GM19035 (cell line): ENCODE measurements around the gene ADPRHL1.

ENCODE experiments used
- ATAC-seq: cut with Tn5 transposase; IDR thresholded peaks from one replicate; pipeline ENCODE4 v1.9.1; 2021; ENCODE audit not compliant: unreplicated experiment

ADPRHL1 gene

DNA sequence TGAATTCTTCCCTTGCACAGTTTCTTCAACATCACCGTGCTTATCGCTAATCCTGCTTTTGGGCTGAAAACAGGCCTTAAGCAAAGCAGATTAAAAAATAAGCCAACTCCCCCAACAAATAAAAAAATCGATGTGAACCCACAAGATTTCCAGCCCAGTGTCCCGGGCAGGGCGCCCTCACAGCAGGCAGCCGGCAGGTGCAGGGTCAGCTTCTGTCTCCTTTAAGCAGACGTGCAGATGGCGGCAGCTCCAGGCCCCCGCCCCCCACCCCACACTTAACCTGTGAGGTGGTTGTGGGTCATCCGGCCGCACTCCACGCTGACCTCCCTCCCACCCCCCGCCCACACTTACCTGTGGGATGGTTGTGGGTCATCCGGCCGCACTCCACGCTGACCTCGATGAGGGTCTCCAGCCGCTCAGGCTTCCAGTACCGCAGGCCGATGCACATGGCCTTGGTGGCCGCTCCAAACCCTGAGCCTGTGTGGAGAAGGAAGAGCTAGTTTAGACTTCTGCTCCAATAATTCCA lies 19.8 kb downstream of the ADPRHL1 start:
- ATAC-seq: no peak

DNA sequence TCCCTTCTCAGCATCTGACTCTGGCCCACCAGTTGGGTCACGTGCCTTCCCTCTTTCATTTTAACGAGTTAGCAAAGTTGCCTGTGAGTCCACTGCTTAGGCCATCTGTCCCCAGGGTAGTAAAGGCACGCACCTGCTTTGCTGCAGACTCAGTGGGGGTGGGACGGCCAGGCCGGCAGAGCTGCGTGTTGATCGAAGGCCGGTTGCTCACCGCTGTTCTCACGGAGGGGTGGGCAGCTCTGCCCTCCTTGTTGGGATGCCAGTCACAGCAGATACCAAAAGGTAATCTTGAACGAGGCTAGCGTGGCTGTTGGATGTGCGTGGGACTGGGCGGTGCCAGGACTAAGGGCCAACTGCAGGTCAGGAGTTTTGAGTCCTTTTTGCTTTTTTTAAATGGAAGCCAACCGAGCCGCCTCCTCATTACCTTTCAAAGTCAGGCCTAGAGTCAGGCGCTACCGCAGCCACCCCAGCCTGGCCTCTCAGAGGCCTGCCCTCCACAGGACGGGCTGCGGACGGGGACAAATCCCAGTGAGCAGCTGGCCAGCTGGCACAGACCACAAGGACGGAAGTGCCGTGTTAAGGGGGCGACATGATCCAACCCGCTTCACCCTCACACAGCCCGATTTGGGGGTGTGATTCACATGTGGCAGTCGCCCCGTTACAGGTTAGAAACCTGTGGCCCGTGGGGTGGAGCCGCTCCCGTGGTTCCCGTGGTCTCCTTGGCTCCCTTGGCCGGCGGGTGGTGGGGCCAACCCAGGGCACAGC lies 20.6 kb downstream of the ADPRHL1 start:
- ATAC-seq: no peak

DNA sequence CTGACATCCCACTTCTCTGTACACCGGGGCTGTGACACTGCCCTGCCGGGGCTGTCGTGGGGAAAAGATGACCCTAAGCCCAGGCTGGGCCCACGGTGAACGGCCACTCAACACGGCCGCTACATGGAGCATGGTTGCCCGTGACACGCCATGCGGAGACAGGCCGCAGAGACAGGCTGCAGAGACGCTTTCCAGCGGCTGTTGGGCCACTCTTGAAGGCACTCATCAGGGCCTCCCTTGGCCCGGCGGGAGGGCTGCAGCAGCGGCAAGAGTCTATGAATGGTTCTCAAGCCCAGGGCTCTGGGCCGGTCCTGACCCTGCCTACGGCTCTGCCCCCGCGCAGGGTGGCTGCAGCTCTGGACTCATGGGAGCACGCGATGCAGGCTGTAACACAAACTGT lies 22.1 kb downstream of the ADPRHL1 start:
- no peak for ATAC-seq

DNA sequence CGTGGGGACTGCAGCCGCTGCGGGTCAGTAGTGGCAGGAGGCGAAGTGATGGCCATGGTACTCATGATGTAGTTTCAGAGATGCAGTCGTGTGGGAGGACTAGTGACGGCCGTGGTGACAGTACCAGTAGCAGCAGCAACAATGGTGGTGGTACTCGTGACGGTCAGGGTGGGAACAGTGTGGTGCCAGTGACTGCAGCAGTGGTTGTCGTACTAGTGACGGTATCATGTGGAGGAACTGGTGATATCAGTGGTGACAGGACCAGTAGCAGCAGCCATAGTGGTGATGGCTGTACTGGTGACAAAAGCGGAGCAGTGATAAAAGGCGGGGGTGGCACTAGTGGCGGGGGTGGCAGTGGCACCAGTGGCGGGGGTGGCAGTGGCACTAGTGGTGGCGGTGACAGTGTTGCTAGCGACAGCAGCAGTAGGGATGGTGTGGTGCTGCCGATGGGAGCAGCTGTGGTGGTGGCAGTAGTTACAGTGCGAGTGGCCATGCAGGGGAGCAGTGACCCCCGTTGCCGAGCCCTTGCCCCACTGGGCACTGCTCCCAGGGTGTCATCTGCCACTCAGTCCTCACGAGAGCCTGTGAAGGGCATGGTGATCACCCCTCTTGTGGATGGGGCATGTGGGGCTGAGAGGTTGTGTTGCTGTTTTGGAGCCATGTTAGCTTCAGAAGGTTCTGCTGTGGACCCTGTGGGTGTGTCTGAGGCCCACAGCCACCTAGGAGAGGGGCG lies 22.7 kb downstream of the ADPRHL1 start:
- ATAC-seq: no peak

- ATAC-seq: no peak
Observed at GRCh38 chr13:113429608-113429985, 23.7 kb downstream of the ADPRHL1 start.

DNA sequence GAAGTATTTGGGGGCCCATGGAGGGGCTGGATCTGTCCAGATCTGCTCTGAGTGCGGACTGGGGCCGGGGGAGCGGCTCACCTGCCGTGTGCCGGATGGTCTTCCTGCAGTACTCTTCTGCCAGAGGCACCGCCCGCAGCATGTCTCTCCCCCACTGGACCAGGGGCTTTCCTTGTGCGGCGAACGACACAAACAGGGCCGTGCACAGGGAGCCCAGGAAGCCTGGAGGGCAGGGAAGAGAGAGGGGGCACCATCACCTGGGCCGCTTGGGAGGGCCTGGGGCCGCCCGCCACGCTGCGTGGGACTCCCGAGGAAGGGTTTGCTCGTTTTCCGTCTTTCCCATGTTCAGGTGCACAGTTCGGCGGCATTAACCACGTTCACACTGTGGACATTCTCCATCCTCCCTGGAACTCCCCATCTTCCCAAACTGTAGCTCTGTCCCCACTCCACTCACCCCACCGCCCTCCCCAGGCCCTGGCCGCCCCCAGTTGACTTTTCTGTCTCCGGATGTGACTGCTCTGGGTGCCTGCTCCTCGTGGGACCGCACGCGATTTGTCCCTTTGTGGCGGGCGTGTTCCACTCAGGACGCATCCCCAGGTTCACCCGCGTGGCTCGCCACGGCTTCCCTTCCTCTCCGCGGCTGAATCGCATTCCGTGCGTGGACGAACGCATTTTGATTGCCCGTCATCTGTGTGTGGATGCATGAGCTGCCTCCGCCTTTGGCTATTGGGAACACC lies 24.2 kb downstream of the ADPRHL1 start:
- ATAC-seq: no peak

- no peak for ATAC-seq
Observed at GRCh38 chr13:113428469-113428865, 24.8 kb downstream of the ADPRHL1 start.

DNA sequence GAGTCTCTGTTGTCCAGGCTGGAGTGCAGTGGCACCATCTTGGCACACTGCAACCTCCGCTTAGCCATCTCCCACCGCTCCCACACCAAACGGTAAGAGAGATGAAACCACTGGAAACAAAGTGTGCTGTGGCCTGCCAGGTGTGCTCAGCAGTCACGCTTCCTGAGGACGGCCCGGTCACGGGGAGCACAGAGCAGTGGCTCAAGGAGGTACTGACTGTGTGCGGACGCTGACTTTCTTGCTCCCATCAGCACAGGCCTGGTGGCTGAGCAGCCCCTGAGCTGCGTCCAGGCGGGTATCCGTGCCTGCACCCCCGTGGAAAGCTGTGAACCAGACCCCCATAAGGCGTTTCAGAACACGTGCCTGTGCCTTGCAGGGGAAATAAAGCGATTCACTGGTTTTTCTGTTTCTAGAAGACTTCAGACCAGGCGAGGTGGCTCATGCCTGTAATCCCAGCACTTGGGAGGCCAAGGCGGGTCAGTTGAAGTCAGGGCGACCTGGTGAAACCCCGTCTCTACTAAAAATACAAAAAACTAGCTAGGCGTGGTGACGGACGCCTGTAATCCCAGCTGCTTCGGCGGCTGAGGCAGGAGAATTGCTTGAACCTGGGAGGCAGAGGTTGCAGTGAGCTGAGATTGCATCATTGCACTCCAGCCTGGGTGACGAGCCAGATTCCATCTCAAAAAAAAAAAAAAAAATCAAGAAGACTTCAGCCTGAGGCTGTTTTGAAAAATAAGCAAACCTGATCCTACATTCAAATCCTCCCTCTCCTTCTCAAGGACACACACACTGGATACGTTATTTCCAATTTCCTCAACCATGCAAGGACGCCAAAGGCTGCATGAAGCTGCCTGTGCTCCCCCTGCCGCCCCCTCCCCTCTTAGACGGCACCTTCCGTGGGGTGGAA lies 25.5 kb downstream of the ADPRHL1 start:
- no peak for ATAC-seq

GRCh38 chr13:113426591-113426986 lies 26.7 kb downstream of the ADPRHL1 start:
- no peak for ATAC-seq

DNA sequence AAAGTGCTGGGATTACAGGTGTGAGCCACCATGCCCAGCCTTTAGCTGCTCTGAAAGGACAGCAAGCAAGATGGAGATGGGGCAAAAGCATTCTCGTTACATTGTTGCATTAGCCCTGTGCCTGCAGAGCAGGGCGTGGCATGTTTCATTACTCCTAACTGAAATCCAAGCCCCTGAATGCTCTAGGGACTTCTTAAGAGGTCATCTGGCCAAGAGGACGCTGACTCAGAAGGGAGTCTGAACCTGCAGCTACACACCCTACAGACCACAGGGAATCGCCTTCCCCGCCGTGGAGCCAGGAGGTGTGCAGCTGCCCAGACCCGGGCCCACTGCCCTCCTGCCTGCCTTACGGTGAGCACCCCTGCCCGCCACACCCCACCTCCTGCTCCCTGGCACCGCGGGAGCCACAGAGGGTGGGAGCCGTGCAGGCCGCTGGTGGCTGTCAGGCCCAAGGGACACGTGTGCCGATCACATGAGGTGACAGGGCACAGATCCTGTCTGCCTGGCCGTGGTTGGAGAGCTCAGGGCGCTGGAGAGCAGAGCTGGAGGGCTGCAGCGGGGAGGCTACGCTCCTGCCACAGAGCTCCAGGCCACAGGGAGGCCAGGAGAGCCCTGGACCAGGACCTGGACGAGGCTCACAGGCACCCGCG lies 27.2 kb downstream of the ADPRHL1 start:
- no peak for ATAC-seq

GRCh38 chr13:113423520-113424163 lies 29.6 kb downstream of the ADPRHL1 start:
- ATAC-seq: no peak

GRCh38 chr13:113422807-113423519 lies 30.3 kb downstream of the ADPRHL1 start:
- no peak for ATAC-seq

DNA sequence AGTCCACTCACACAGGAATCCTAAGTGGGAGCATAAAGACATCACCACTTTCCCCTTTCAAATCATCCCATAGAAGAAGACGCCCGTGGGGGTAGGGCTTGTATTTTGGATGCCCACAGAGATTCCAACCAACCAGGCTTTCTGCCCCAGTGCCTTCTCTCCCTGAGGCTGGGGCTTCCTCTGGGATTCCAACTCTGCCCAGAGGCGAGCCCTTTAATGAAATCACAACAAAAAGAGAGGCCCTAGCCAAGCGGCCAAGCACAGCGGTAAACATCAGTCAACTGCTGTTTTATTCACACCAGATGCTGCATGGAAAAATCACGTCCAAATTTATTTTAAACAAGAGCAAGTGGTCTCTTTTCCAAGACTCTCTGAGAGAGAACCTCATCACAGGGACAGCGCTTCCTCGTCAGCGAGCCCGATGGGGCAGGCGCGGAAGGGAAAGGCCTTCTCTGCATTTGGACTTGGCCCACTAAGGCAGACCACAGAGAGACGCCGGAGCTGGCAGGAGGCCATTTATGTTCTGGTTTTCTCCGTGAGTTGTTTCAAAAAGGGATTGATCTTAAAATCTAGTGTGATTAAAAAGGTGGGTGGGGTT lies 31.5 kb downstream of the ADPRHL1 start:
- no peak for ATAC-seq

DNA sequence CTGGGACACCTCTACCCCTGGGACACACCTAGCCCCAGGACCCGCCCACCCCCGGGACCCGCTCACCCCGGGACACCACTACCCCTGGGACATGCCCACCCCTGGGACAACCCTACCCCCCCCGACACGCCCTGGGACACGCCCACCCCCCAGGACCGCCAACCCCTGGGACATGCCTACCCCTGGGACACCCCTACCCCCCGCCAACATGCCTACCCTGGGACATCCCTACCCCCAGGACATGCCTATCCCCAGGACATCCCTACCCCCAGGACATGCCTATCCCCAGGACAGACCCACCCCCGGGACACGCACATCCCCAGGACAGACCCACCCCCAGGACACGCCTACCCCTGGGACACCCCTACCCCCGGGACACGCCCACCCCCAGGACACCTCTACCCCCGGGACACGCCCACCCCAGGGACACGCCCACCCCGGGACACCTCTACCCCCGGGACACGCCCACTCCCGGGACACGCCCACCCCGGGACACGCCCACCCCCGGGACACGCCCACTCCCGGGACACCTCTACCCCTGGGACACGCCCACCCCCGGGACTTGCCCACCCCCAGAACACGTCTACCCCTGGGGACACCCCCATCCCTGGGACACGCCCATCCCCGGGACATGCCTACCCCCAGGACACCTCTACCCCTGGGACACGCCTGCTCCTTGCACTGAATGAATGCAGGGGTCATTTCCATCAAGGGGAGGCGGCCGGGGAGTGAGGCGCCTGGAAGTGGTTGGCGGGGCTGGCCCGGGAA lies 32.3 kb downstream of the ADPRHL1 start:
- no peak for ATAC-seq

- ATAC-seq: no peak
Observed at GRCh38 chr13:113420232-113420631, 33.1 kb downstream of the ADPRHL1 start.

DNA sequence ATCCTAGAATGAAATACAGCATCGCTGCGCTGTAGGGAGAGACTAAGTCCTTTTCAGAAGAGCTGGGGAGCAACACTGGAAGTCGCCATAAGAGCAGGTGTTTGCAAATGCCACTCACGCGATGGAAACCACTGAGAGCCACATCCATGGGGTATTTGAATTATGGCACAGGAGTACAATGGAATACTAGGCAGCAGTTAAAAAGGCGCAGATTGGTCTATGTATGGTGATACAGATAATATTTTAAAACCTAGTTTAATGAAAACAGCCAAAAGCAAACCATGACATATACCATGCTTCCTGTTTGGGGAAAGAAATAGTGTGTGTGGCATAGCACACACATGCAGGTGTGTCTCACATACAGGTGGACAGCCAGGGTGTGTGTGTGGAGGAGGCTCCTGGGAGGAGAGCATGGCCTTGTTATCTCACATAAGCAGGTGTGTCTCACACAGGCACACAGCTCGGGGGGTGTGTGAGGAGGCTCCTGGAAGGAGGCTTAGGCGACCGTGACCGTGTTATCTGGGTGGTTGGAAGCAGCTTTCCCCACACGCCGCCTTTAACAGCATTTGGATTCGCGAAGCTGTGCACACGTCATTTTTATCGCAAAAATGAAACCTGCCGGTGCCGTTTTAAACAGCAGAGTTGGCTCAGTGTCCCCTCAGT lies 33.6 kb downstream of the ADPRHL1 start:
- ATAC-seq: no peak

GRCh38 chr13:113418722-113419049 lies 34.6 kb downstream of the ADPRHL1 start:
- ATAC-seq: no peak
